GM13977 (cell line): Measurements from ENCODE around the gene VPS54.

Experiments used
- DNase-seq: peaks from one replicate; pipeline ENCODE4 v3.0.0; 2012; ENCODE audit warnings: low spot score
- in situ Hi-C: fragments of 300-500 bp; cut with MboI; formaldehyde crosslinking; loops from one replicate; pipeline ENCODE4 v1.12.0; 2022; ENCODE audit warnings: low sequenced_read_pairs, low pct_unique_long_range_greater_than_20kb, mixed read lengths, inconsistent platforms; ENCODE audit not compliant: unreplicated experiment
- TF ChIP-seq, protein P1 (sequence below): IDR thresholded peaks from 2 replicates; pipeline ENCODE4 v1.5.1; 2012; ENCODE audit warnings: mild to moderate bottlenecking, control low read depth; ENCODE audit not compliant: insufficient read depth; ENCODE audit errors: extremely low read depth, missing control alignments

VPS54 gene

DNA sequence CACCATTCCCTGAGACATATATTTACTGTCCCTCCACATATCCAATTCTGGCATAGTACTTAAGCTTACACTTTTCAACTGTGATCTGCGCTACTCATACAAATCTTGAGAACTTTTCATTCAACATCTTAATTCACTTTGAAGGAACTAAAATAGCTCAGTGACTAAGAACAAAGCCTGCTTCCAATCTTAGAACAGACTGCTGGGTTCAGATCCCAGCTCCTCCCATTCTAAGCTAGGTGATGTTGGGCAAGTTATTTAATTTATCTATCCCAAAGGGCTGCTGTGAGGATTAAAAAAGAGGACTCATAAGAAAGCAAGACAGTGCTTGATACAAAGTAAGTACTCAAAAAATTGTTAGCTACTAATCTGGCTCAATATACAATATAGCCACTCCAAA is 119.6 kb downstream of the VPS54 start:
- no peak for DNase-seq
- in situ Hi-C loops, result no loop called here
- TF ChIP-seq, protein P1, sequence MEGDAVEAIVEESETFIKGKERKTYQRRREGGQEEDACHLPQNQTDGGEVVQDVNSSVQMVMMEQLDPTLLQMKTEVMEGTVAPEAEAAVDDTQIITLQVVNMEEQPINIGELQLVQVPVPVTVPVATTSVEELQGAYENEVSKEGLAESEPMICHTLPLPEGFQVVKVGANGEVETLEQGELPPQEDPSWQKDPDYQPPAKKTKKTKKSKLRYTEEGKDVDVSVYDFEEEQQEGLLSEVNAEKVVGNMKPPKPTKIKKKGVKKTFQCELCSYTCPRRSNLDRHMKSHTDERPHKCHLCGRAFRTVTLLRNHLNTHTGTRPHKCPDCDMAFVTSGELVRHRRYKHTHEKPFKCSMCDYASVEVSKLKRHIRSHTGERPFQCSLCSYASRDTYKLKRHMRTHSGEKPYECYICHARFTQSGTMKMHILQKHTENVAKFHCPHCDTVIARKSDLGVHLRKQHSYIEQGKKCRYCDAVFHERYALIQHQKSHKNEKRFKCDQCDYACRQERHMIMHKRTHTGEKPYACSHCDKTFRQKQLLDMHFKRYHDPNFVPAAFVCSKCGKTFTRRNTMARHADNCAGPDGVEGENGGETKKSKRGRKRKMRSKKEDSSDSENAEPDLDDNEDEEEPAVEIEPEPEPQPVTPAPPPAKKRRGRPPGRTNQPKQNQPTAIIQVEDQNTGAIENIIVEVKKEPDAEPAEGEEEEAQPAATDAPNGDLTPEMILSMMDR, result no peak

DNA sequence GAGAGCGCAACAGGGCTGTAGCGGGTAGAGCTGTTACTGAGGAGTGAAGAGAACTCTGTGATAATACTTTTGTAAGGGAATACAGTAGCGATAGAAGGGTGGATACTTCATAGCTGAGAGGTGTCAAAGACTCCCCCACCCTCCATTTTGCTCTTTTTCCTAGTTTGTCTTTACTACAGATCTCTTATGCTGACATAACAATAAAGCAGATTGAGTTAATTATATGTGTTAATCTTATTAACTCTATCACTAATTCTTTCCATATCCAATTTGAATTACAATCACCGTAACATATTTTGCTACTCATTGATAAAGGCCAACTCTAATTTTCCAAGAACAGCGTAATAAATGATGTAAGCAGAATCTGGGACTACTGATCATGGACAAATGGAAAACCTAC is 120.4 kb downstream of the VPS54 start:
- no peak for DNase-seq
- TF ChIP-seq, protein P1, result no peak
- in situ Hi-C loops, result no loop called here

DNA sequence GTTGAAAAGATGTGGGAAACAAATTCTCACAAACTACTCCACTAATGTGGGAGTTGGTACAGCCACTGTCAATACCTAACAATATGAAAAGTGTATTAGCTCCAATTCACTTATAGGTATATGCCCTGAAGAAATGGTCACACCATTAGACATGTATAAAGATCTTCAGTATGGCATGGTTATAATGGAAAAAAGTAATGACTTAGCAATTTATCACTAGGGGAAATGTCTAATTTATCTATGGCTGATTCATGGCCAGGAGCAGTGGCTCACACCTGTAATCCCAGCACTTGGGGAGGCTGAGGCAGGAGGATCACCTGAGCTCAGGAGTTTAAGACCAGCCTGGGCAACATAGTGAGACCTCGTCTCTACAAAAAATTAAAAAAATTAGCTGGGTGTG is 125.1 kb downstream of the VPS54 start:
- TF ChIP-seq, protein P1, result no peak

DNA sequence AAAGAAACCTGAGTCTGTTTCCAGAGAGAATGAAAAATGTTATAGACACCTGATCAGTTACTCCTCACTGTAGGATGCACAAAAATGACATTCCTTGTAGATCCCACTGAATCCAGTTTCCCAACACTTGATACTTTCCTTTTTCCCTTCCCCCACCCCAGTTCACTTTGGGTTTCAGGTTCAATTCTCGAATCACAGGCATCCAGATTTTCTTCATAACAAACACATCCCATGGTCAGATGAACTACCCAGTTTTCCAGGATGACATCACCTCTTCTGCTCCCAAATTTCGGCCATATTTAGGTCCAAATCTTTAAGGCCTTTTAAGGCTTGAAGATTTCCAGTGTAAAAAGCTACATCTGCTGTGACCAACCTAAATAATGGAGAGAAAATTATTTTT is 126.1 kb downstream of the VPS54 start:
- TF ChIP-seq, protein P1, result no peak
- in situ Hi-C loops, result no loop called here

More for the DNA sequence above, 125.1 kb downstream of the VPS54 start:
- DNase-seq, result no peak
- in situ Hi-C loops, result no loop called here

DNA sequence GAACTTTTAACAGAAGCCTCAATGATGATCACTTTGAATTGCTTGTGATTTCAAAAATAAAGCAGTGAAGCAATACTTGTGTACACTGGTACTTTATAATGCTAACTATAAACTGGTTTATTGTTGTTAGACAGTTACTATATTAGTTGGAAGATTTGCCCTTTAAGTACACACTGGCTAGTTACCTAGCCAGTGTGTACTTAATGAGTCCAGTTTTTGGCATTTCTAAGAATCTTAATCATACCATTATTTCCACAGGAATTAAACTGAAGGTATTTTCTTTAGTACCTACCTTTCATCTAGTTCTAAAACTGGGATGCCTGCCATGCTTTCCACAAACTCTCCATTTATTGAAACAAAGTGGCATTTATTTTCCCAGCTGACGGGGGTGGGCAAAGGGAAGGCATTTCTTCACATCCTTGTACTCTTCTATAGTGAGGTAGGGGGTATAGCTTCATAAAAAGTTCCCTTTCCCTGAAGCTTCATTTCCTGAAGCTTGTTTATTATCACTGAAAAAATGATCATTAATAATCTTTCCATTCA is 127.7 kb downstream of the VPS54 start:
- no peak for DNase-seq
- TF ChIP-seq, protein P1, result no peak
- in situ Hi-C loops, result no loop called here

More for the DNA sequence above, 126.1 kb downstream of the VPS54 start:
- DNase-seq, result no peak

DNA sequence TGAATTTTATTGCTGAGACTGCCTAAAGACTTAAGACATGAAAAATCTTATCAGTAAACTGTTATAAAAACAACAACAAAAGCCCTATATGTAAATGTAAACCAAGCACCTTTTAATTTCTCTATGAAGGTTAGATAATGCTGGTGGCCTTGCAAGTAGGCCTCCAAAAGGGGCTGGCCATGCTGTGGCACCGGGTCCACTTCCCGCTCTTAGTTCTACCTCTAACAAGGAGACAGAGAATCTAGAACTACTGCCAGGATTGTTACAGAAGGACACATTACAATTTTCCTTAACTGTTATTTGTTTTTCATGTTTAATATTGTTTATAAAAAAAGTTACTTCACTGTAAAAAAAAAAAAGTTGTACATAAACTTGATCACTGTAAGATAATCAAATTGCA is 128.6 kb downstream of the VPS54 start:
- TF ChIP-seq, protein P1, result no peak
- in situ Hi-C loops, result no loop called here
- DNase-seq, result no peak
